Neutrophil (primary cell): ENCODE measurements around the gene LAD1.

ENCODE experiments used
- H3K27ac ChIP-seq: fragments of 200-600 bp; sonication (generic); 2 replicates; pipeline ENCODE4 v1.5.1; 2016; ENCODE audit warnings: mild to moderate bottlenecking, moderate library complexity
- H3K27me3 ChIP-seq: fragments of 200-600 bp; sonication (generic); 2 replicates; pipeline ENCODE4 v1.6.0; 2016; ENCODE audit warnings: mild to moderate bottlenecking
- H3K36me3 ChIP-seq: fragments of 200-600 bp; sonication (generic); 2 replicates; pipeline ENCODE4 v1.5.1; 2017
- H3K4me1 ChIP-seq, 2 experiments: fragments of 200-600 bp in 1 of 2; sonication (generic) in 1 of 2; 1 replicate in 1 of 2; 2 replicates in 1 of 2; pipeline versions ENCODE4 v1.5.1 to v1.6.1; 2013 to 2016; ENCODE audit warnings: low read depth in 1 of 2, low read length in 1 of 2, mild to moderate bottlenecking in 1 of 2, moderate library complexity in 1 of 2; ENCODE audit not compliant: control insufficient read depth in 1 of 2, insufficient read depth in 1 of 2
- H3K4me3 ChIP-seq, 2 experiments: fragments of 200-600 bp in 1 of 2; sonication (generic) in 1 of 2; 1 replicate in 1 of 2; 2 replicates in 1 of 2; pipeline ENCODE4 v1.5.1; 2013 to 2016; ENCODE audit warnings: low read depth in 1 of 2, low read length in 1 of 2, mild to moderate bottlenecking in 1 of 2, moderate library complexity in 1 of 2
- H3K9me3 ChIP-seq: fragments of 200-600 bp; sonication (generic); 2 replicates; pipeline ENCODE4 v1.5.1; 2016
- TF ChIP-seq, protein P1 (sequence below): fragments of 200-600 bp; sonication (generic); IDR thresholded peaks from 2 replicates; pipeline ENCODE4 v1.5.1; 2016; ENCODE audit warnings: antibody characterized with exemption

The LAD1 gene

GRCh38 chr1:201419256-201419655 is 20.1 kb upstream of the LAD1 start:
- no peaks in the 10 kb centered on the region for H3K9me3 ChIP-seq
- TF ChIP-seq, protein P1, sequence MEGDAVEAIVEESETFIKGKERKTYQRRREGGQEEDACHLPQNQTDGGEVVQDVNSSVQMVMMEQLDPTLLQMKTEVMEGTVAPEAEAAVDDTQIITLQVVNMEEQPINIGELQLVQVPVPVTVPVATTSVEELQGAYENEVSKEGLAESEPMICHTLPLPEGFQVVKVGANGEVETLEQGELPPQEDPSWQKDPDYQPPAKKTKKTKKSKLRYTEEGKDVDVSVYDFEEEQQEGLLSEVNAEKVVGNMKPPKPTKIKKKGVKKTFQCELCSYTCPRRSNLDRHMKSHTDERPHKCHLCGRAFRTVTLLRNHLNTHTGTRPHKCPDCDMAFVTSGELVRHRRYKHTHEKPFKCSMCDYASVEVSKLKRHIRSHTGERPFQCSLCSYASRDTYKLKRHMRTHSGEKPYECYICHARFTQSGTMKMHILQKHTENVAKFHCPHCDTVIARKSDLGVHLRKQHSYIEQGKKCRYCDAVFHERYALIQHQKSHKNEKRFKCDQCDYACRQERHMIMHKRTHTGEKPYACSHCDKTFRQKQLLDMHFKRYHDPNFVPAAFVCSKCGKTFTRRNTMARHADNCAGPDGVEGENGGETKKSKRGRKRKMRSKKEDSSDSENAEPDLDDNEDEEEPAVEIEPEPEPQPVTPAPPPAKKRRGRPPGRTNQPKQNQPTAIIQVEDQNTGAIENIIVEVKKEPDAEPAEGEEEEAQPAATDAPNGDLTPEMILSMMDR = no peak
- H3K36me3 ChIP-seq = no peaks in the 10 kb centered on the region
- H3K4me1 ChIP-seq = no peaks in the 10 kb centered on the region
- peaks cover 13% of the 10 kb centered on the region for H3K27me3 ChIP-seq
- H3K4me3 ChIP-seq = no peak overlapping the region
- no peak overlapping the region for H3K27ac ChIP-seq

GRCh38 chr1:201418461-201418860 is 19.3 kb upstream of the LAD1 start:
- TF ChIP-seq, protein P1 = no peak
- Histone ChIP-seq H3K36me3 (no peaks in the 10 kb centered on the region), H3K4me3 (no peak overlapping the region), H3K27ac (no peak overlapping the region), H3K4me1 (no peaks in the 10 kb centered on the region), H3K27me3 (peaks cover 13% of the 10 kb centered on the region), H3K9me3 (no peaks in the 10 kb centered on the region)

- Histone ChIP-seq H3K36me3 (no peaks in the 10 kb centered on the region), H3K27me3 (peaks cover 9% of the 10 kb centered on the region), H3K9me3 (no peaks in the 10 kb centered on the region), H3K4me3 (no peak overlapping the region), H3K27ac (no peak overlapping the region), H3K4me1 (no peaks in the 10 kb centered on the region)
- TF ChIP-seq, protein P1 = no peak
These were observed 15.1 kb upstream of the LAD1 start for GRCh38 chr1:201414051-201414738.

DNA sequence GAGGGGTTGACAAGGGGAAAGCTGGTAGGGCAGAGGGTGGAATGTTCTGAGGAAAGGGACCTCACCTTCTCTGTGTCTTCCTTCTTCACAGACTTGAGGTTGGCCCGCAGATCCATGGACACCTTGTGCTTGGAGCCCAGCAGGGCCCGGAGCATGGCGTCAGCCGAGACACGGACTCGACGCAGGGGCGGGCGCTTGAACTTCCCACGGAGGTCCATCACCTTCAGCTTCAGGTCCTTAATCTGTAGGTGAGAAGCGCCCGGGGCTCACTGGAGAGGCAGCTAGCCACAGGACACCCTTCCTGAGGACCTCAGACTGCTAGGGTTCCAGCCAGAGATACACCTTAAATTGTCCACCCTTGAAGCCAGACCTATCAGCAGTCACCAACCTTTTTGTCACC is 12.2 kb upstream of the LAD1 start:
- Histone ChIP-seq H3K9me3 (no peaks in the 10 kb centered on the region), H3K27ac (no peak overlapping the region), H3K4me3 (no peak overlapping the region), H3K36me3 (no peaks in the 10 kb centered on the region), H3K27me3 (peaks cover under 1% of the 10 kb centered on the region), H3K4me1 (no peaks in the 10 kb centered on the region)
- TF ChIP-seq, protein P1 = no peak

DNA sequence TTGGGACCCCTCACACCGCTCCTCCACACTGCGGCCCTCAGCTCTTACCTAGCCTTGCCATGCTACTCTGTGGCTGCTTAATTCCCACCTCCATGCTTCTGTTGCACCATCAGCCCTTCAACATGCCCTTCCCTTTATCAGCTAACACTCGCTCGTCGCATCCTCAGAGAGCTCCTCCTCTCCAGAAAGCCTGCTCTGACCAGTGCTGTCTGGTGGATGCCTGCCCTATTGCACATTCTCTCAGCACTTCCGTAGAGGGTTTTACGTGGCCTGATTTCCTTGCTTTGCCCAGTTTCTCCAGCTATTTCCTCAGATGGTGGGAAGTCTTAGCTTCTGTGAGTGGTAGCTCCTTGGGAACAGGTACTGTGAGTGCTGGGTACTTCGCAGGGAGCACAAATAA is 10.3 kb upstream of the LAD1 start:
- H3K4me3 ChIP-seq = no peak overlapping the region
- H3K27me3 ChIP-seq = peaks cover 5% of the 10 kb centered on the region
- no peak overlapping the region for H3K27ac ChIP-seq
- no peaks in the 10 kb centered on the region for H3K4me1 ChIP-seq
- TF ChIP-seq, protein P1 = no peak
- H3K36me3 ChIP-seq = no peaks in the 10 kb centered on the region
- no peaks in the 10 kb centered on the region for H3K9me3 ChIP-seq

- peaks cover 12% of the 10 kb centered on the region for H3K27me3 ChIP-seq
- no peak overlapping the region for H3K27ac ChIP-seq
- H3K36me3 ChIP-seq = no peaks in the 10 kb centered on the region
- no peaks in the 10 kb centered on the region for H3K4me1 ChIP-seq
- TF ChIP-seq, protein P1 = no peak
- H3K4me3 ChIP-seq = no peak overlapping the region
- H3K9me3 ChIP-seq = no peaks in the 10 kb centered on the region
These were observed 9.7 kb upstream of the LAD1 start for GRCh38 chr1:201408834-201409200.
